ENCODE measurements around the gene VTI1A.
"Not testable (repeated sequence)": the region's sequence is repeated elsewhere in the genome, so short reads cannot be mapped to it uniquely, and the experiment has no call there.

VTI1A gene

GRCh38 chr10:112552593-112553110 lies 105.6 kb downstream of the VTI1A start:
- no peak for DNase-seq

GRCh38 chr10:112553315-112553714 lies 106.3 kb downstream of the VTI1A start:
- no peak for DNase-seq

- DNase-seq: no peak
Observed at GRCh38 chr10:112554263-112554662, 107.2 kb downstream of the VTI1A start.

GRCh38 chr10:112557197-112557596 lies 110.2 kb downstream of the VTI1A start:
- DNase-seq: no peak

GRCh38 chr10:112558476-112559142 lies 111.6 kb downstream of the VTI1A start:
- DNase-seq: no peak

- DNase-seq: no peak
Observed at GRCh38 chr10:112559349-112559748, 112.3 kb downstream of the VTI1A start.

GRCh38 chr10:112562122-112562521 lies 115.1 kb downstream of the VTI1A start:
- no peak for DNase-seq

GRCh38 chr10:112562809-112563663 lies 116.0 kb downstream of the VTI1A start:
- no peak for DNase-seq

- no peak for DNase-seq
Observed at GRCh38 chr10:112564337-112564736, 117.3 kb downstream of the VTI1A start.

- no peak for DNase-seq
Observed at GRCh38 chr10:112565434-112566053, 118.5 kb downstream of the VTI1A start.

GRCh38 chr10:112570585-112570984 lies 123.6 kb downstream of the VTI1A start:
- no peak for DNase-seq

GRCh38 chr10:112579578-112579977 lies 132.6 kb downstream of the VTI1A start:
- no peak for DNase-seq

- DNase-seq: no peak
Observed at GRCh38 chr10:112580267-112580666, 133.3 kb downstream of the VTI1A start.

- no peak for DNase-seq
Observed at GRCh38 chr10:112581921-112582320, 134.9 kb downstream of the VTI1A start.

GRCh38 chr10:112583236-112583939 lies 136.4 kb downstream of the VTI1A start:
- DNase-seq: no peak

GRCh38 chr10:112584276-112584675 lies 137.3 kb downstream of the VTI1A start:
- DNase-seq: no peak

GRCh38 chr10:112585126-112585525 lies 138.1 kb downstream of the VTI1A start:
- no peak for DNase-seq

GRCh38 chr10:112585960-112586359 lies 138.9 kb downstream of the VTI1A start:
- DNase-seq: no peak

- DNase-seq: no peak
Observed at GRCh38 chr10:112587729-112588128, 140.7 kb downstream of the VTI1A start.

- no peak for DNase-seq
Observed at GRCh38 chr10:112588225-112588990, 141.4 kb downstream of the VTI1A start.

GRCh38 chr10:112589081-112589480 lies 142.1 kb downstream of the VTI1A start:
- no peak for DNase-seq

GRCh38 chr10:112590786-112591185 lies 143.8 kb downstream of the VTI1A start:
- not testable (repeated sequence) for DNase-seq
